ENCODE data around the gene AP1S2. TPM values are rescaled to one million over a fixed set of nuclear protein-coding genes. Genes with fewer than 3 reads are reported as not detected.

The AP1S2 gene
- total and polyA plus RNA-seq, 2 of the 8 experiments (the other 6 are each of a cell fraction or from before 2014, with no cell fraction given) = 88.2 to 237 TPM

GRCh38 chrX:15825936-15826335 lies 28.7 kb downstream of the AP1S2 start:
- Histone ChIP-seq H2BK15ac (ENCODE audit: low read length) (no peak overlapping the region), H4K8ac (ENCODE audit: extremely low read depth, insufficient read depth, low read length) (no peak overlapping the region), H4K91ac (replicated peaks; ENCODE audit: insufficient read length, low read length) (no peak overlapping the region), H3K14ac (ENCODE audit: insufficient read length) (no peak overlapping the region), H3K9ac (replicated peaks in 1 of 4; ENCODE audit: extremely low read depth in 1 of 4, low read depth in 3 of 4, low read length in 3 of 4) (no peak overlapping the region), H3K4ac (replicated peaks; ENCODE audit: insufficient read length, low read depth, low read length) (no peak overlapping the region), H3K56ac (replicated peaks; ENCODE audit: insufficient read length, low read depth, low read length) (no peak overlapping the region), H2BK5ac (ENCODE audit: low read depth, low read length) (no peak overlapping the region), H2BK12ac (ENCODE audit: low read depth, low read length) (no peak overlapping the region), H2BK120ac (replicated peaks; ENCODE audit: low read depth, low read length) (no peak overlapping the region), H2AK5ac (ENCODE audit: low read depth, low read length) (no peak overlapping the region), H3K79me1 (ENCODE audit: low read depth, low read length) (no peaks in the 10 kb centered on the region), H3K4me3 (ENCODE audit: extremely low read depth in 1 of 4, insufficient read depth in 2 of 4, low read depth in 3 of 4, low read length in 4 of 4) (no peak overlapping the region), H3K36me3 (ENCODE audit: control insufficient read depth in 2 of 4, insufficient read depth in 4 of 4, low read length in 3 of 4) (peaks cover 0 to 29% (median 3%) of the 10 kb centered on the region in 4 experiments; a peak in 5 of 8 replicates), H3K4me1 (replicated peaks in 1 of 4; ENCODE audit: control insufficient read depth in 3 of 4, insufficient read depth in 4 of 4, low read length in 3 of 4) (no peaks in the 10 kb centered on the region; a peak in 1 of 7 replicates), H3K23ac (ENCODE audit: insufficient read length) (no peak overlapping the region), H3K23me2 (ENCODE audit: low read depth, low read length) (no peaks in the 10 kb centered on the region), H4K5ac (ENCODE audit: insufficient read length, low read depth, low read length) (no peak overlapping the region), H3K9me3 (ENCODE audit: insufficient read depth in 2 of 2, low read depth in 1 of 2, low read length in 1 of 2) (no peaks in the 10 kb centered on the region), H2AFZ (ENCODE audit: low read length) (no peak overlapping the region), H3K27ac (ENCODE audit: low read depth, low read length) (no peak overlapping the region), H3K27me3 (replicated peaks in 1 of 4; ENCODE audit: control insufficient read depth in 3 of 4, extremely low read depth in 1 of 4, insufficient read depth in 3 of 4, low read length in 3 of 4) (no peaks in the 10 kb centered on the region), H2BK20ac (ENCODE audit: low read length) (no peak overlapping the region), H3K79me2 (ENCODE audit: control insufficient read depth in 1 of 2, insufficient read depth in 2 of 2, low read length in 2 of 2) (no peaks in the 10 kb centered on the region), H4K20me1 (replicated peaks in 1 of 2; ENCODE audit: control insufficient read depth in 1 of 2, insufficient read depth in 2 of 2, low read length in 2 of 2) (no peaks in the 10 kb centered on the region), H3K4me2 (ENCODE audit: insufficient read depth in 1 of 2, low read depth in 2 of 2, low read length in 2 of 2) (no peak overlapping the region), H3K18ac (ENCODE audit: extremely low read depth, low read length) (no peak overlapping the region)
- no peak for DNase-seq (ENCODE audit: low read depth in 1 of 2, low spot score in 2 of 2)
- no peak for FAIRE-seq
- WGBS, 2 experiments (ENCODE audit: extremely low coverage in 1 of 2, insufficient coverage in 1 of 2, insufficient read length in 1 of 2, insufficient replicate concordance in 2 of 2, low coverage in 1 of 2, low lambda C conversion rate in 2 of 2, missing lambda C conversion rate in 1 of 2) = 98% methylated on average over 5 of the region's 5 CpGs; no CpG with 5 or more reads in 1 of the 2 experiments
- CTCF ChIA-PET (ENCODE audit: partially characterized antibody) = interaction anchor here (1.1 to 1.3 kb wide), 2 partner anchors 9 to 12 kb away, joined by 4 read pairs; no protein-coding TSS in a partner anchor
- POLR2A ChIA-PET (ENCODE audit: partially characterized antibody) = interaction anchor here (0.8 to 1.6 kb wide), 2 partner anchors 8 to 10 kb away, joined by 5 to 9 read pairs; no protein-coding TSS in a partner anchor
- TF ChIP-seq SAP30 (IDR thresholded peaks at IDR 0.05; ENCODE audit: insufficient read depth, insufficient replicate concordance, low read length) = no peak
- TF ChIP-seq FOSL1 (IDR thresholded peaks at IDR 0.05; ENCODE audit: insufficient read depth, low read depth, low read length) = no peak
- no peak for TF ChIP-seq SIN3A (conservative IDR thresholded peaks at IDR 0.05 in 1 of 2, IDR thresholded peaks at IDR 0.05 in 1 of 2; ENCODE audit: low read depth in 1 of 2, low read length in 2 of 2)
- no peak for TF ChIP-seq POU5F1 (IDR thresholded peaks at IDR 0.05; ENCODE audit: low read depth, low read length)
- no peak for TF ChIP-seq PHF8 (conservative IDR thresholded peaks at IDR 0.05; ENCODE audit: low read depth, low read length)
- no peak for TF ChIP-seq POLR2AphosphoS5 (IDR thresholded peaks at IDR 0.05; ENCODE audit: low read depth, low read length)
- TF ChIP-seq ATF2 (IDR thresholded peaks at IDR 0.05; ENCODE audit: low read length) = no peak
- no peak for TF ChIP-seq SIX5 (IDR thresholded peaks at IDR 0.05; ENCODE audit: low read depth, low read length)
- no peak for TF ChIP-seq BCL11A (IDR thresholded peaks at IDR 0.05; ENCODE audit: low read depth in 2 of 2, low read length in 2 of 2)
- no peak for TF ChIP-seq SIRT6 (IDR thresholded peaks at IDR 0.05; ENCODE audit: low read length)
- no peak for TF ChIP-seq GABPA (IDR thresholded peaks at IDR 0.05; ENCODE audit: borderline replicate concordance, insufficient read depth, low read length)
- TF ChIP-seq GTF2F1 (IDR thresholded peaks at IDR 0.05; ENCODE audit: borderline replicate concordance, low read depth, low read length) = no peak
